HT1080 (cell line): ENCODE measurements around the gene DPP3. TPM values are rescaled to one million over a fixed set of nuclear protein-coding genes. Genes with fewer than 3 reads are reported as not detected.

Experiments
- DNase-seq: peaks from one replicate; pipeline ENCODE4 v3.0.0-alpha.2; 2015; ENCODE audit warnings: low read depth
- total RNA-seq: library from RNA; depleted of rRNA; stranded (reverse); fragments of >200 nt; shearing (Covaris generic); gene quantifications from 2 replicates; pipeline ENCODE4 v1.2.3, GENCODE V29; 2014

Gene DPP3
- total RNA-seq, 1 experiment from 2014 or later, result 83.9 TPM

DNA sequence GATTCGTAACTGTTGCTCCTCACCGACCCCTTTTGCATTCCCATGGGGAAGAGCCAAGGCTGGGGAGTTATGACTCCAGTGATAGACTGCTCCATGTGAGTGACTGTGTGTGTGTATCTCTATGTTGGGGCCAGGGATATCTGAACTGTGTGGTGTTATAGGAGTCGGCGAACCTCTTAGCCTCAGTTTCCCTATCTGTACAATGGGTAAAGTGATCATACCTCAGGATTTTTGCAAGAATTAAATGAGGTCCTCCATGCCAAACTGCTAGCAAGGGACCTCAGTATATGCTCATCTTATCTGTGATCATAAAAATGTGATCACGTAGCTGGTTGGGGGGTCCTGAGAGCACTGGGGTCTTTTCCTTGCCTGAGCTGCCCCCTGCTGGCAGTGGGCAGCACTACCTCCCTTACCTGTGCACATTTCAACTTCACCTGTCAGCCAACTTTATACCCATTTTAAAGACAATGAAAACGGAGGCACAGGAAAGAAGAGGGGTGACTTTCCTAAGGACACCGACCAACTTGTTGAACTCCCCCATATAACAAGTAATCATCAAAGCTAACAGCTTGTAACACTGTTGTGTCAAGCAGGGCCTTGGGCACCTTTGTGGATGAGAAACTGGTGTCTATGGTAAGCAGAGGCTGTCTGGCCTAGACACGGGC lies 1.4 kb upstream of the DPP3 start:
- peak; percentile 17 for DNase-seq

- peak; percentile 17 for DNase-seq
Measured at GRCh38 chr11:66479394-66480116, 679 bp upstream of the DPP3 start.

DNA sequence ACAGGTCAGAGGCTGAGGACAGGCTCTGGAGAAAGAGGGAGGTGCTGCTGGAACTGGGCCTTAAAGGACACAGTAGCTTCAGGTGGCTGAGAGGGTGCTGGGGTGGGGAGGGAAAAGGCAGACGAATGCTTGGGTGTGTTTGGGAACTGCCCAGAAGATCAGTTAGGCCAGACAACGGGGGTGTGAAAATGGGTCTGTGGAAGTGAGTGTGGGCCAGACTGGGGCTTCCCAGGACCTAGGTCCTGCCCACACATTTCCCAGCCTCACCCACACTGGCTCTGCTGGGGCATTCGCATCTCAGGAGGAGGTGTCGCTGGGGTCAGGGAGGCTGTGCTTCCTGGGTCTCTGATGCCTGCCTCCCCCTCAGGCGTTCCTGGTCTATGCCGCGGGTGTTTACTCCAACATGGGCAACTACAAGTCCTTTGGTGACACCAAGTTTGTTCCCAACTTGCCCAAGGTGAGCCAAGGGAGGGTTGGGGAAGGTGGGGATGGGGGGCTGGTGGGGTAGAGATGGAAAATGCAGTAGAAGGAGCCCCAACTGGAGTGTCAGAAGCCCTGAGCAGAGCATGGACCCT lies 4.7 kb downstream of the DPP3 start:
- DNase-seq, result no peak

DNA sequence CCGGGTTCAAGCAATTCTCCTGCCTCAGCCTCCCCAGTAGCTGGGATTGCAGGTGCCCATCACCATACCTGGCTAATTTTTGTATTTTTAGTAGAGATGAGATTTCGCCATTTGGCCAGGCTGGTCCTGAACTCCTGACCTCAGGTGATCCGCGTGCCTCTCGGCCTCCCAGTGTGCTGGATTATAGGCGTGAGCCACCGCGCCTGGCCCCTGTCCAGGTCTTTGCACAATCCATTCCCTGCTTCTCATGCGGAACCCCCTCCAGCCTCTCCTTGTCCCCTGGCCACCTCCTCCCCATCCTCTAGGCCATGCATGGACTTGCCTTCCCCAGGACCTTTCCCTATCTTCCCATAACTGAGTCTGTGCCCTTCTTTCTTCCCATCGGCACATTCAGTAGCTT lies 8.7 kb downstream of the DPP3 start:
- DNase-seq, result no peak

- DNase-seq, result no peak
Measured at GRCh38 chr11:66489636-66490035, 9.4 kb downstream of the DPP3 start.

DNA sequence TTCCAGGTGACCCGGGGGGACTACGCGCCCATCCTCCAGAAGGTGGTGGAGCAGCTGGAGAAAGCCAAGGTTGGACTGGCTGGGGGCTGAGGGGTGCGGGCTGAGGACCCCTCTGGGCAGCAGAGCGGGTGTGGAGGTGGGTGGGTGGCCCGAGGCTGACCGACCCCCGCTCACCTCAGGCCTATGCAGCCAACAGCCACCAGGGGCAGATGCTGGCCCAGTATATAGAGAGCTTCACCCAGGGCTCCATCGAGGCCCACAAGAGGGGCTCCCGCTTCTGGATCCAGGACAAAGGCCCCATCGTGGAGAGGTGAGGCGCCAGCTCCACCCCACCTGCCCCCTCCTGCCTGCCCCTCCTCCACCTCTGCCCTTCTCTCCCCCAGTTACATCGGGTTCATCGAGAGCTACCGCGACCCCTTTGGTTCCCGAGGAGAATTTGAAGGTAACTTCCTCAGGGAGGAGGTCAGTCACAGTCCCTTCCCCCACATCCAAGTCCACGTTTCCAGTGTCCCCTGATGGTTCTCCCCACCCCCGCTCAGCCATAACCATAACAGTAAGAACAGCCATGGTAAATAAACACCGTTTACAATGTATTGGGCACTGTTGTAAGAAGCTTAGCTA lies 11.2 kb downstream of the DPP3 start:
- no peak for DNase-seq

DNA sequence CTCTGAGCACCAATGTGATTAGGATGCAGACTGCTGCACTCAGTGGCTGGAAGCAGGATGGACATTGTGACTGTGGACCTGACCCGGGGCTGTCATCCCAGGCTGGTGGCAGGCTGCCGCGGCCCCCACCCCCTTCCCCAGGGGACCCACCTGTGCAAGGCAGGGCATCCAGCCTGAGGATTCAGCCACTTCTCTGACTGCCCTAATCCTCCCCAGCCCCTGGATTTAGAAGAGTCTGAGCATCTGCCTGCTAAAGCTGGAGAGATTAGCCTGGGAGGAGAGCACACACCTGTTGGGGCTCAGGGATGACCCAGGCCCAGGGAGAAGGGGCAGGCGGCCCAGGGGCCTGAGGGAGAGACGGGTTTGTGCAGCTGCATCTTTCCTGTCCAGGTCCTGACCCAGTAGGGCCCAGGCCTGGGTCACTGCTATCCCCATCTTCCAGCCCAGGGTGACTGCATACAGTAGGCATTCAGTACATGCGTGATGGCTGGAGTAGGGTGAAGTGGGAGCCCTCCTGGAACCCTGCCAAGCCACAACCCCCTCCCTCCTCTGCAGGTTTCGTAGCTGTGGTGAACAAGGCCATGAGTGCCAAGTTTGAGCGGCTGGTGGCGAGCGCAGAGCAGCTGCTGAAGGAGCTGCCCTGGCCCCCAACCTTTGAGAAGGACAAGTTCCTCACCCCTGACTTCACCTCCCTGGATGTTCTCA lies 12.1 kb downstream of the DPP3 start:
- DNase-seq, result no peak

- no peak for DNase-seq
Measured at GRCh38 chr11:66493130-66493529, 12.9 kb downstream of the DPP3 start.

DNA sequence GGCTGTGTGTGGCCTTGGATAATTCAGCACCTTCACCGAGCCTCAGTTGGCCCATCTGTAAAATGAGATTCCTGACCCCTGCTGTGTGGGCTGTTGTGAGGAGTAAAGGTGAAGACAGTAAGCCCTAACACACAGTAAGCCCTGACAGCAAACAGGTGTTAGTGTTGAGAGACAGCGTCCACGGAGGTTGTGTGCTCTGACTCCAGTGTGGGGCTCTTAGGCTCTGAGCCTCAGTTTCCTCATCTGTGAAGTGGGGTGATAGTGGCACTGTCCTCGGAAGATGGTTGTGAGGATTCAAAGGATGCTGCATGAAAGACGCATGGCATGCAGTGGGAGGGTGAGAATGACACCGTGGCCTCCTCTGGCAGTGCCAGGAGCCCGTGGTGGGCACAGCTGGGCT lies 14.2 kb downstream of the DPP3 start:
- no peak for DNase-seq

GRCh38 chr11:66494935-66495334 lies 14.7 kb downstream of the DPP3 start:
- DNase-seq, result no peak

DNA sequence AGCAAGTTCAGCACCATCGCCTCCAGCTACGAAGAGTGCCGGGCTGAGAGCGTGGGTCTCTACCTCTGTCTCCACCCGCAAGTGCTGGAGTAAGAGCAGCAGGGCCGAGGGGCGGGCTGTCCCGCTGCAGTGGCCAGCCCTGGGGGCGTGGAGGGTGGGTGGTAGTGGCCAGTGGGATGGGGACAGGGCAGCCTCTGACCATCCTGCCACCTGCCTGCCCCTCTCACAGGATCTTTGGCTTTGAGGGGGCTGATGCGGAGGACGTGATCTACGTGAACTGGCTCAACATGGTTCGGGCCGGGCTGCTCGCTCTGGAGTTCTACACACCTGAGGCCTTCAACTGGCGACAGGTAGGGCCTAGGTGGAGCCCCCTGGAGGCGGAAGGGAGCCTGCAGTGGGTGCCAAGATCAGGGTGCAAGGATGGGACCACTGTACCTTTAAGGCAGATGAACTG lies 15.2 kb downstream of the DPP3 start:
- DNase-seq, result no peak

GRCh38 chr11:66497206-66497605 lies 17.0 kb downstream of the DPP3 start:
- DNase-seq, result no peak

DNA sequence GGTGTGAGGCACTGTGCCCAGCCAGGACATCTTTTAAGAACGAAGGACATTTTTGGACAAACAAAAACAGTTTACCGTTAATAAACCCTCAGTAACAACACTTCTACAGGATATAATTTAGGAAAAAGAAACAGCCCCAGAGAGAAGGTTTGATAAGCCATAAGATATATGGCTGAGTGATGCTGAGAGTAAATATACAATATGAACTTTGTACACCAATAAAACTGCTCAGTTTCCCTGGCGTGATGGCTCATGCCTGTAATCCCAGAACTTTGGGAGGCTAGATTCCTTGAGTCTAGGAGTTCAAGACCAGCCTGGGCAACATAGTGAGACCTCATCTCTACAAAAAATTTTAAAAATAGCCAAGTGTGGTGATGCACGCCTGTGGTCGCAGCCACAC lies 18.3 kb downstream of the DPP3 start:
- DNase-seq, result no peak

GRCh38 chr11:66505276-66505816 lies 25.1 kb downstream of the DPP3 start:
- no peak for DNase-seq

DNA sequence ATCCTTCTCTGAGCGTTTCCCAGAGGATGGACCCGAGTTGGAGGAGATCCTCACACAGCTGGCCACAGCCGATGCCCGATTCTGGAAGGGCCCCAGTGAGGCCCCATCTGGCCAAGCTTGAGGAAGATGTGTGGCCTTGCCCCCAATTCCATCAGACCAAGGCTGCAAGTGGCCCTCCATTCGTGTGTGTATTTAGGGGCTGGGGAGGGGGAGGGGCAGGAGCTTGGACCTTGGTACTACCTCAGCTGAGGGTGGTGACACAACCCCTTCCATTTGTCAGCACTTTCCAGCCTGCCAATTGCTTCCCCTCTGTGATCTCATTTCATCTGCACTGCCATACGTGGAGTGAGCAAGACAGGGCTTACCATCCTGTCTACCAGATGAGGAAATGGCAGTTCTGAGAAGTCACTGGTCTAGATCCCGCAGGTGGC lies 28.9 kb downstream of the DPP3 start:
- DNase-seq, result no peak

DNA sequence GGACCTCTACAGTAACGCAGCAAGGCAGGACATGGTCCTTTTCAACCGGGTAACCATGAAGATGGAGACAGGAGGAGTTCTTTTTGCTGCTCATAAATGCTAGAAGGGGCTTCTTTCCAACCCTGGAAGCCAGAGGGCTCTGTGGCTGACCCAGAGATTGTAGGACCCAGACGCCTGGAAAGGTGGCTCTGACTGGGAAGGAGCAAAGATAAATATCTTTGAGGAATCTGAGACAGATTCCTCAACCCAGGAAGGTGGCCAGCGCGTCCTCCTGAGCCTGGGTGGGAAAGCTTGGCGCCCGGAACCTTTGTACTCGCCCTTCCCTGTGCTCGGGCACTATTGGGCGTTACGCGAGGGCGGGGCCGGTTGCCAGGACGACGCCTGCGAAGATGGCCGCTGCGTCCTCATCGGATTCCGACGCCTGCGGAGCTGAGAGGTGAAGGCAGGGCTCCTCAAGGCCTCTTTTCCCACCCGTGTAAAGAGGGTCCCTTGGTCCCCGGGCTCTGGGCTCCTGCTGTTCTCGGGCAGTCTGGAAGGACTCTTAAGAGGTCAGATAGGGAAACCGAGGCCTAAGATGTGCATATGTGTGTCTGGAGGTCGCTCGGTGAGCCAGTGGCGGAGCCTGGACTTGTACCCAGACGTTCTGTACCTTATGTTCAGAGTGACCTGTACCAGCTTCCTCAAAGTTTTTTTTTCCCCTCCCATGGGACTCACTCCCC lies 30.2 kb downstream of the DPP3 start, which contains the start of gene BBS1:
TSS of gene BBS1 (plus strand) at position 365 of the 719 bp plus-strand sequence. CDS start at position 390, 25 bp downstream.
- peak; percentile 76 for DNase-seq

GRCh38 chr11:66510990-66511339 lies 30.7 kb downstream of the DPP3 start:
- no peak for DNase-seq

- no peak for DNase-seq
Measured at GRCh38 chr11:66523611-66524010, 43.4 kb downstream of the DPP3 start.

- no peak for DNase-seq
Measured at GRCh38 chr11:66524304-66525040, 44.2 kb downstream of the DPP3 start.

DNA sequence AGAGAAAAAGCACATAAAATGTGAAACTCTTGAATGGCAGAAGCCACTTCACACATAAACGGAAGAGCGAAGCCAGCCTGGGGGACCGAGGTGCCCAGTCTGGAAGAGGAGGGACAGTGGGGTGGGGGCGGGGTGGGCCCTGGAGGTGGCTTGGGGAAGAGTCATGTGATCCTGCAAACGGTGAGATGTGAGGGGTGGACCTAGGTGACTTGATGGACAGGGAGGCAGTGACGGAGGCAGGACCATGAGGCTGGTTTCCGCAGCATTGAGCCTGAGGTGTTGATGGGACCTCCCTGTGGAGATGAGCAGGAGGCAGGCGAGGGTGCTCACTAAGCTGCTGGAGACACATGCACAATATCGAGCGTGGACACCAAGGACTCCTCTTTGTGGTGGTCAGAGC lies 48.8 kb downstream of the DPP3 start:
- DNase-seq, result no peak
